Medulla oblongata (tissue), 1 donor: ENCODE measurements around the gene FARS2.

ENCODE experiments used
- DNase-seq: peaks from one replicate; pipeline ENCODE4 v3.0.0-alpha.2; 2015; ENCODE audit errors: extremely low spot score

FARS2 gene

DNA sequence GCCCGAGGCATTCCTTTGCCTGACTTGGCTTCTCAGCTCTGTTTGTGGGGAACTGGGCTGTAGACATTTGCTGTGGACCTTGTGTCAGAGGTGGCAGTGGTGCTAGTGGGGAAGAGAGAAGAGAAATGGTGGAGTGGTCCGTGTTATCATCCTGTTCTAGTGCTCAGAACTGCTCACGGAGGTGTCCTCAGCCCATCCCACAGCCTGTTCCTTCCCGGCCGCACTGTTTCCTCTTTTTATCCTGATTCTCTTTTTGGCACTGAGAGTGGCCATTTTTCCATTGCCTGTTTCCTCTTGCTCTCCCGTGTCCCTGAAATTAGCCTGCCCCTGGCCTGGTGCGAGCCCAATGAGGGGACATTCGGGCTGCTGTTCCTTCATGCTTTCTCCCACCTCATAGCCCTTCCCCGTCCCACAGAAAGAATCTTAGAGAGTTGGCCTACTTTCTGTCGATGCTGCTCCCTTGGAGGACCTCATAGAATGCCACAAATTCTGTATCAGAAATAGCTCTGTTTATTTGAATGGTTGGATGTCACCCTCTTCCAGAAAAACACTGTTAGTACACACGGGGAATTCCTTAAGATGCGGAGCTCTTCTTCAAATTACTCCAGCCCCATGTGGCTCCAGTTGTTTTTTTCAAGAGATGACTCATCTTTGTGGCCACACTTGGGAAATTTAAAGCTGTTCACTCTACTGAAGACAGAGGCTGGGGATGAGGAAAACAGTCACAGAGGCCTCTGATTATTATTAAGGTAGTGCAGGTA is 26.1 kb downstream of the FARS2 start:
- no peak for DNase-seq

DNA sequence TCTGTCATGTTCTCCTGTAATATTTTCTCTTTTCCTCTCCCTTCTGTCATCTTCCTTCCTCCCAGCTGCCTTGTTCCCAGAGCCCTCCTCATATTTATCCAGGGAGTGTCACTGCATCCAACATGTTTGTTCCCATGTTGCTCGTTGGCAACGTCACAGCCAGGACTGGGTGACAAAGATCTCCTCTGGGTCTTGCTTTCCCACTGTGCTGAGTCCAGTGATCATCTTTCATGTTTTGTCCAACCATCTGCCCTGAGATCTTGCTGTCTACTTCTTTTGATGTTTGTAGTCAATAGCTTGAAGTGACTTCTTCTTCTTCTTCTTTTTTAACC is 26.6 kb downstream of the FARS2 start:
- no peak for DNase-seq

DNA sequence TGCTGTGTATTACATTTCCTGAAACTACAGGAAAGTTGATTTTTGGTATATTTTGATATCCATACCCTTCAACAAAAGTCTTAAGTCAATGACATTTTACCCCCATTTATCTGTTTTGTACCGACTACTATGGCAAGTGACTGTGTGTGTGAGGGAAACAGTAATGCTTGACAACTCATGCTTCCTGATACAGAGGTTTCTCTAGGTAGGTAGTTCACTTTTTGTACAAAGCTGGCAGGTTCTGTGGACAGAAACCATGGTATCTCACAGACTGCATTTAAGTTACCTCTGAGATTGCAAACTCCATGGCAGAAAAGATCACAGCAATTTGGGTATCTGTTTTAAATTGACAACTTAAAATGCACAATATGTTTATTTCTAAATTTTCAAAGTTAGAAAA is 28.8 kb downstream of the FARS2 start:
- DNase-seq, result no peak

DNA sequence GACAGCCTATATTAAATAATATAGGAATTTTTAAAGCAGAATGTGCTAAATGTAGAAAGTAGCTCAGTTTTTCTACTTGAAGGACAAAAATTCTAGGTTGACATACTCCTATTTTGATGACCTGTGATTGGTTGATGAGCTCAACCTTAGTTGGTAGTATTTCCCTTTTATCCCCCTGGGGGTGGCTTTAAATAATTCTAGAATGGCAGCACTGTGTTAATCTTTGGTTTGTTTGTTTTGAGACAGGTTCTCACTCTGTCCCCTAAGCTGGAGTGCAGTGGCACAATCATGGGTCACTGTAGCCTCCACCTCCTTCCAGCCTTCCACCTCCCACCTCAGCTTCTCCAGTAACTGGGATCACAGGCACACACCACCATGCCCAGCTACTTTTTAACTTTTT is 29.2 kb downstream of the FARS2 start:
- no peak for DNase-seq

DNA sequence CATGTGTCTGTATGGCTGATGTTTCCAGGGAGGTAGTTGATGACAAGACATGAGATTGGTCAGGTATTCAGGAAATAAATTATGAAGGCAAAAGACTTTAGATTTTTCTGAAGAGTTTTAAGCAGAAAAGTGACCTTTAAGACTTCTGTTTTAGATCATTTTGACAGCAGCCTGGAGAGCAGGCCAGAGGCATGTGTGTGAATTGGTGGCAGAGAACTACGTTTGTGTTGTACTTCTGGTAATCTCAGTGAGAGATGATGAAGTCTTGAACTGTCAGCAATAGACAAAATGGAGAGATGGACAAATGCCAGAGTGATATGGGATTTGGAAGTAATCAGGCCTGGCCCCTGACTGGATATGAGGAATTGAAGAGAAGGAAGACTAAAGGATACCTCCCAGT is 30.8 kb downstream of the FARS2 start:
- DNase-seq, result no peak

DNA sequence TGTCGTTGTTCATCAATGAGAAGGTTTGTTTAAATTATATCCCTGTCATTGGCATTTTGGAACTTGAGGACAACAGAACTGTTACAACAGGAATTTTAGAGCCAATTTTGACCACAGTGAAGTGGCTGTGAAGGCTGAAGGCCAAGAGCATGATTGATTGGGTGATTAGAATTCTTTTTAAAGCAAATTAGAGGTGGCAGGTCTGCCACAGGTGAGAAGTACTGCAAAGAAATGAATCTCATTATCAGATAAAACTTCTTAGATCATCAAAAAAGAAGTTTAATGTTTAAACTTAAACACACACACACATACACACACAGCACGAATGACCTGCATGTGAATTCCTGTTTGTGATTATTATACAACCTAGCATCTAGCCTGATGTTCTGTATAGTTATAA is 32.4 kb downstream of the FARS2 start:
- no peak for DNase-seq

DNA sequence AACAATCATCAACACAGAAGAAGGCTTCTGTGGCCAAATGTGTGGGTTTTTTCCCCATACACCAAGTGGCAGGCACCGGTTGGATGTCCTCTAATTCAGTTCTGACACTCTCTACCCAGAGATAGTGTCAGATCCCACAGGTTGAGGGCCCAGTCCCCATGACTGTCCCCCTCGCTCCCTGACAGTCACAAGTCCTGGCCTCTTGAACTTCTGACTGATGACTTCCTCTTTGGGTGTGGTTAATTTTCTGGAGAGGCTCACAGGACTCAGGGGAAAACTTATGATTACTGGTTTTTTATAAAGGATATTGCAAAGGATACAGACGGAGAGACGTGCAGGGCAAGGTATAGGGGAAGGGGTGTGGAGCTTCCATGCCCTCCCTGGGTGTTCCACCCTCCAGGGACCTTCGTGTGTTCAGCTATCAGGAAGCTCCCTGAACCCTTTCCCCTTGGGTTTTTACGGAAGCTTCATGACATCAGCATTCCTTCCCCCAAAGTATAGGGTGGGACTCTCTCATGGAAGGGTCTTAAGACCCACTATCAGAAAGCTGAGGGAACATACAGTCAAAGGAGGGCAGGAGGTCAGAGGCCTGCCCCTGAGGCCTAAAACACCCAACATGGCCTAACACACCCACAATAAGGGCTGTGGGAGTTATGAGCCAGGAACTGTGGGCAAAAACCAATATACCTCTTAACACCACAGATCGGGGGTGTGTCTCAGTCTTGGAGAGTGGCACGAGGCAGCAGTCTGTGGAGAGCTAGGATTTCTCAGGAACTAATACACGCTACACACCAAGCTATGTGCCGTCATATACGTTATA is 33.3 kb downstream of the FARS2 start:
- no peak for DNase-seq

DNA sequence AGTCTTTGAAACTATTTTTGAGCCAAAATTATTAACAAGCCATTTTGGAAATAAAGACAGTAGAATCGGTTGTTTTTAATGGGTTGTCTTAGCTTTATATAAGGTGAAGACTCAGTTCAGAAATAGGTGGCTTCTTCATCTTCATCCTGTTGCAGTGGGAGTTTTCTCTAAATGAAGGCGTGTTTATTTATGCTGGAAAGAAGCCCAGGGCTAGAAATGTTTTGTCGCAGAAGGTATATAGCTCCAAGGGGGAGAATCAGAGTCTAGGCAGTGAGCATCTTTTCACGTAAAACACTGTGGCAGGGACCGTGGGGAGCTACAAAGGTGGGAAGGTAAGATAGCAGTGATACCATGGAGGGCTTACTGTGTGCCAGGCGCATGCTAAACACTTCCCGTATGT is 34.3 kb downstream of the FARS2 start:
- no peak for DNase-seq

DNA sequence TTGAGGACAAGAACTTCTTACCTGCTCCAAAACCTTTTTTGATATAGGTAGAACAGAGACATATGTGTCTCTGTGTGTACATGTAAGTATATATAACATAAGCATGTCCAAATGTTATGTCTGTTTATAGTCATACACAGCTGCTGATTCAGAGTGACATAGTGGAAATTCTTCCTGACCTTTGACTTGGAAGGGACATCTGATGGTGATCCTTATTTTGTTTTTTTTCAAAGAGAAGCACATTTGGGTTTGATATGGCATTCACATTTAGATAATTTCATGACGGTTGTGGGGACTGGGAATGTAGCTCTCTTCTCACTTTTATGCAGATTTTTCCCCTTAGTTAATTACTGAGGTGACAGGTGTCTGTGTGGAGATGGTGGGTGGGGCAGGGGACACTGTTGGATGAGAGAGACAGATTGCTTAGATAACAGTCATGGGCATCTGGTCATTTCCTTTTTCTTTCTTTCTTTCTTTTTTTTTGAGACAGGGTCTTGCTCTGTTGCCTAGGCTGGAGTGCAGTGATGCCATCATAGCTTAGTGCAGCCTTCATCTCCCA is 39.0 kb downstream of the FARS2 start:
- no peak for DNase-seq

DNA sequence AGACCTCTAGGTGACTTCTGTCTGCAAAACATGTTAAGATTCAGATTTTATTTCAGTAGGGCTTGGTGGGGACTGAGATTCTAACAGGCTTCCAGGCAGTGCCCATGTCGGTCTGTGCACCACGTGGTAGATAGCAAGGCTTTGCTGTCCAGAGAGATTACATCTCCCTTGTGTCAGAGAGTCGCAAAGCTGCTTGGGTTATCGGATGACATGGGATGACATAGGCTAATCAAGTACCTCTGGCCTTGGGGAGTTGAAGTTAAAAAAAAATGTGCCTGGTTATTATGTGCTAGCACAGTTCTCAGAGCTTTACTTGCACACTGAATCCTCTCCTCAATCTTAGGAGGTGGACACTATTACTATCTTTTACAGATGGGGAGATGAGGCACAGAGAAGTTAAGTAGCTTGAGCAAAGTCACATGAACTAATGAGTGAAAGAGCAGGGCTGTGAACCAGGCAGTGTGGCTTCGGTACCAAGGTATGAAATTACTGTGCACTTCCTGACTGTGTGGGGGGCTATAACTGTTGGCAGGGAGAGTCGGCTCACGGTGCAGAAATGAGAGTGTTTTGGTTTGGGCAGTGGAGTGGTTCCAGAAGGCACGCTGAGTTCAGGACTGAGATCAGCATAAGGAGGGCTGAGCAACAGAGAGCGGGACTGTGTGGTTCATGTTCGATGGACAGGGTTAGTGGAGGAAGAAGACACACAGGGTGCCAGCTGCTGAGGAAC is 41.1 kb downstream of the FARS2 start:
- DNase-seq, result no peak

DNA sequence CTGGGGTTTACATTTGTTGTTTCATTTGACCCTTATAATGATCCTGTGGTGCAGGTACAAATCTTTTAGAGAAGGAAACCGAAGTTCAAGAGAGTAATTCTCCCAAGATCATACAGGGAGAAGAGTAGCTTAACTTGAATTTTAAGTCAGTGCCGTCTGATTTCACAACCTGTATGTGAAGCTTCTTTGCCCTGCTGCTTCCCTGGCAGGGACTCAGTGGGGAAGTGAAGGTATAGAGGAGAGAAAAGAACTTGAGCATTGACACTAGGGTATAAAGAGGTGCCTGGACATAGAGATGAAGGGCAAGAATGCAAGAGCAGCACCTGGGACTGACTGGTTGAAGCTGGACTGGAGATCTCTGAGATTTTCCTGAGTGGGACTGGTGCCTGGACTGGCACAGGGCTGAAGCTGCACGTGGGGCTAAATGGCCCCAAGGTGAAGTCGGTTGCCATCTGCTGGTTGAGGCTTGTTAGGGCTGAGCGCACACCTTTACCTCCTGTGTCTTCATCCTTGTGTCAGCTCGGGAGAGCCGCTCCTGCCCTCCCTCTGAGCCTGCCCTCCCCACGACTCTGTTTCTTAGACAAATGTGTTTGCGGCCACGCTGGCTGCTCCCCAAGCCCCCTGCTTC is 41.8 kb downstream of the FARS2 start:
- no peak for DNase-seq

DNA sequence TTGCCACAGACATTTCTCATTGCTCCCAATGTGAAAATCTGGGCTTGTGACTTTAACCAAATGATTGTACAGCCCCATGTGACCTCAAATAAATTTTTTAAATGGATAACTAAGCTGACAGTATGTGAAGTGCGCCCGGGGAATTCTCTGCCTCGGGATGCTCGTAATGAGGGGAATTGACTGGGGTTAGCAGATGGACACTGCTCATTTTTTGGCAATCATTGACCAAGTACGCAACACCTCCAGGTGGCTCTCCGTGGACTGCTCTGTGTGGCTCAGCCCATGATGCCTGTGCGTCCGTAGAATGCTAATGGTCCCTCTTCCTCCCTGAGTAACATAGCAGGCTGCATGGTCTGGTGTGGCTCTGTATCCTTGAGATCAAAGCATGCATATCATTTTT is 42.4 kb downstream of the FARS2 start:
- DNase-seq, result no peak

DNA sequence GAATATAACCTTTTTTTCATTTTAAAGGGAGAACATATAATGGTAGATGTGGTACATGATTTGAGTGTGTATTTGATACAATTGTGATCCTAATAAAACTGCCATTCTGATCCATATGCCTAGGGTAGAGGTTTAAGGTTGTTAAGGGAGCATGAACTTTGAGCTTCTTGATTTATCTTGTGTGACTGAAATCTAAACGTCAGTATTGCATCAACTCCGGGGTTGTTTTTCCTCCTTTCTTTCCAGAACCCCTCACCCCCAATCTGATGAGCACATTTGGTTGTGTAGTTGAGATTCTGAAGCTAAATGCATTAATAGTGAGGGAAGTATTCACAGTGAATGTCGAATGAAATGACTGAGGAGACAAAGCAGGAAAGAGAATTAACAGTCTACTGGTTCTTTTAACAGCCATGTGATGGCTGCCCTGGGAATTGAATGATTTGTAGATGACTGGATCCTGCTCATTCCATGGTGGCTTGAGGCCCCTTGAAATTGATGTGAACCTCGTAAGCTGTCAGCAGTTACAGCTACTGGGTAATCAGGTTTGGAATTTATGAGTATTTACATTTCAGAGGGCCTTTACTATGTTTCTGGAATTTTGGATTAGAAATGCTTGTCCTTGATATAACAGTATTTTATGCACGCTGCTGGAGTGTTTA is 44.8 kb downstream of the FARS2 start:
- no peak for DNase-seq

DNA sequence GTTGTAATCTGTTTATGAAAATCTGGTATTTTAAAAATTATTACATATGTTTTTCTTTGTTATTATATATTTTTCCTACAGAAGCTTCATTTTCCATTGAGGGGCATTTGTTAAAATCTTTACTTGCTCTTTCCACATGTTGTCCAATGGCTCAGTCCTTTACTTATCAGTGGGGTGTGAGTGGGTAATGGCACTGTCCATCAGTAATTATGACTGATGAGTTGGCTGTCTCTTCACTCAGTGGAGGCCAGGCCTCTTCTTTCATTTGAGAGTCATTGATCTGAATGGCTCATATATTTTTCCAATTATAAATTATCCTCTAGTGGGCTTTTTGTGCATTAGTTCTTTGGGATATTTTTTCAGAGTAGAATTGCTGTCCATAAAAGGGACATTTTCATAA is 45.7 kb downstream of the FARS2 start:
- no peak for DNase-seq

DNA sequence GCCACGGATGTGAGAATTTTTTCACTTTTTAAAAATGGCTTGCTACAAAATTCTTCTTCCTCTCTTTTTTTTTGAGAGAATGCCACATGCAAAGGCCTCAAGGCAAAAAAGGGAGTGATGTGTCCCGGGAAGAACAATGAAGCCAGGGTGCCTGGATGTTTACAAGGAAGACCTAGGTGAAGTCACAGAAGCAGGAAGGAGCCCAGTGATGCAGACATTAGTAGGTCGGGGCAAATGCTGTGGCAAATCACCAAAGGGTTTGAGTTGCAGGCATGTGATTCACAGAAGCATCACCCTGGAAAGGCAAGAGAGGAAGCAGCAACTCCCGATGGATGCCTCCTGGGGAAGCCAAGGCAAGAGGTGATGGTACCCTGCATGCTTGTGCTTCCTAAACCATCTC is 46.8 kb downstream of the FARS2 start:
- no peak for DNase-seq

DNA sequence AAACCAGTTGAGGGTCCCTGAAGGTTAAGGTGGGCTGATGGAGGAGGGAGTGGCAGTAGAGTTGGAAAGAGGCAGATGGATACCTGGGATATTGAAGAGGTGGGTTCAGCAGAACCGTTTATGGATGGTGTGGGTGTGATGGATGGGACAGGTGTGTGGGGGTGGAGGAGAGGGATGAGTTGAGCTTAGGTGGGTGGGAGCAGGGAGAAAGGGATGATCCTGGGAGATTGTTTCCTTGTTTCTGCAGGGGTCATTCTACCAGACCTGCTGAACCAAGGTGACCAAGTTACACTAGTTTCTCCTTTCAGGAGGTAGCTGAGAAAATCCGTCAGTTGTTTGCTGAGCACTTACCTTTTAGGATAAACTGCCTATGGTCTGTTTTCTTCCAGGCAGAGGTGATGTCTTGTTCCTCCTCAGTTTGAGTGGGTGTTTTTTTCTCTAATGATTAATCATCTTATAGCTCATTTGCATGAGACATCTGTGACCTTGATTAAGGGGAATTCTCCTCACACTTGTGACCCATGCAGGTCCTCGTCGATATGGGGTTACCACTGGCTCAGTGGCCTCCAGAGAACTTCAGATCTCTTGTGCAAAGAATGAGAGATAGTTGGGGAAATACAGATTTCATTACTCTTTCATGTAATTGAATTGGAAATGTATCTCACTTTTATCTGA is 53.0 kb downstream of the FARS2 start:
- DNase-seq, result no peak

DNA sequence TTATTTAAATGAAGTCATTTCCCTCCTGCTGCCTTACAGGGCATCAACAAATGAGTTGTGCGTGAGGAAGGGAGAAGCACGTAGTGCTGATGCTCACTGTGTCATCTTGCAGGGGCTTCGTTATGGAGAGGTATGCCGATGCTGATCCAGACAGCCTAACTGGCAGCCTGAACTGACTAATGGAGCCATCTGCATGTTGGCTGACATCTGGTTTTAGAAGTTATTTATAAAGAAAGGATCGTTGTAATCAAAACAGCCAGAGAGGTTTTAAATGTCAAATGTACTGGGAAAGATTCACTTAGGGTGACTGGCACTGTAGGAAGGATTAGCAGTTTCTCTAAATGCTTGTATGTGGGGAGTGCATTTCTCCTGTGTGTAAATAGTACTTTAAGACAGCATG is 54.6 kb downstream of the FARS2 start:
- no peak for DNase-seq

DNA sequence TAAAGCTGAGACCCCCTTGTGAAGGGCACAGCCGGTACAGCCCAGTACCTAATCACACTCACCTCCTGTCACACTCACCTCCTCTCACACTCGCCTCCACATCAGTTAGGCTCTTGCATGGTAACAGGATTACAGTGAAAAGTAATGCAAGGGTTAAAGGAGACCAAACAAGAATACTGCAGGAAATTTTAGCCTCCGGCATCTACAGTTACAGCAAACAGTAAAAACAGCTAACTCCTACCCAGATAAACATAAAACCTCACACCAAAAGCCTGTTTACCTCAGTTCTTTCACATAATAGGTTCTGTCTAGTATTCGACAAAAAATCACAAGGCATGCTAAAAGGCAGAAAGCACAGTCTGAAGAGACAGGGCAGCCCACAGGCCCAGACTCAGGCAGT is 55.6 kb downstream of the FARS2 start:
- DNase-seq, result no peak

DNA sequence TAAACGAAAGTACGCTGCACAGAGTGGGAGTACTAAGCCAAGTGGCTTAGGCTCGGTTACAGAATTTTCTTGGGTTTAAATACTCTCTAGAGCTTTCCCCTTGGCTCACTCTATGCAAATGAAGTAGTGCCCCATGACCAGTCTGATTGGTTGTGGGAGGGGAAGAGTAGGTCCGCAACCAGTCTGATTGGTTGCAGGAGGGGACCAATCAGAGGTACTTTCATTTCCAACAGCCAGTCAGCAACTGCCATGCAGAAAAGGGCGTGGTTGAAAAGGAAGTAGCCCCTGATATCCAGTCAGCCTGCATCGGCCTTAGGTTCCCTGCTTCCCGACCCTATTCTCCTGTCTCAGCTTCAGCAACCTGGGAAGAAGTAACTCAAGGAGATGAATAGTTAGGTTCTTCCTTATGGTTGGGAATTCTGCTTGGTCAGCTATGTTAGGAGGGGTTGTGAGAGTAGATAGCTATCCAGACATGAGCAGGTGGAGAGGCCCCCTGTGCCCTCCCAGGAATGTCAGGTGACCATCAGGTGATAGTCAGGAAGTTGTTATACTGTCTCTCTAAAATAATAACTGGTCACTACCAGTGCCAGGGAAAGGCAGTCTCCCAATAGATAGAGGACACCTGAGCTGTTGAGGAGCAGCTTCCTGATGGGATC is 57.4 kb downstream of the FARS2 start:
- no peak for DNase-seq

DNA sequence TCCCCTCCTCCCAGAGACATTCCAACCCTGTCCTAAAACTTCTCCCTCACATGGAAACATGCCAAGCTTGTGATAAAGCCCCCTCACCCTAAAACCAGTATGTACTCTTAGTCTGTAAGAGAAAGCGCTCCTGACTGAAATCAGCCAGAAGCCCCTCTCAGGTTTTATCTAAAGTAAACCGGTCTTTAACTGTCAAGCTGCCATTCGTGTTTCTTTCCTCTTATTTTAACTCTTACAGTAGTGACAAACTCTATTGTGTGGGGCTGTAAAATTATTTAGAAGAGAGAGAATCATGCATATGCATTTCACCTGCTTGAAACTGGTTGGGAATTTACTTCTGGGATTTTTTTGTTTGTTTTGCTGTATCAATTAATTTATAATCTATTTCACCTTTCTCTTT is 62.7 kb downstream of the FARS2 start:
- no peak for DNase-seq
